Measurements from ENCODE around the gene OMP.
"Not testable (repeated sequence)": the region's sequence is repeated elsewhere in the genome, so short reads cannot be mapped to it uniquely, and the experiment has no call there.

Gene OMP

GRCh38 chr11:77093056-77093891 is 9.4 kb upstream of the OMP start:
- no peaks in the 10 kb centered on the region for H3K27me3 ChIP-seq (replicated peaks; ENCODE audit: control insufficient read depth, insufficient read depth, low read length, poor library complexity, severe bottlenecking)
- no peak overlapping the region for H3K4me3 ChIP-seq (ENCODE audit: insufficient read depth, low read depth, low read length, poor library complexity, severe bottlenecking)
- H3K27ac ChIP-seq (ENCODE audit: insufficient read depth, low read length, poor library complexity, severe bottlenecking) = no peak overlapping the region
- no peaks in the 10 kb centered on the region for H3K9me3 ChIP-seq (ENCODE audit: control insufficient read depth, low read length)
- no peaks in the 10 kb centered on the region for H3K4me1 ChIP-seq (ENCODE audit: control insufficient read depth, insufficient read depth, low read length, poor library complexity, severe bottlenecking)
- H3K36me3 ChIP-seq (ENCODE audit: control insufficient read depth, insufficient read depth, low read length) = no peaks in the 10 kb centered on the region
- DNase-seq = no peak

- no peak overlapping the region for H3K4me3 ChIP-seq (ENCODE audit: insufficient read depth, low read depth, low read length, poor library complexity, severe bottlenecking)
- H3K36me3 ChIP-seq (ENCODE audit: control insufficient read depth, insufficient read depth, low read length) = no peaks in the 10 kb centered on the region
- no peaks in the 10 kb centered on the region for H3K27me3 ChIP-seq (replicated peaks; ENCODE audit: control insufficient read depth, insufficient read depth, low read length, poor library complexity, severe bottlenecking)
- H3K4me1 ChIP-seq (ENCODE audit: control insufficient read depth, insufficient read depth, low read length, poor library complexity, severe bottlenecking) = no peaks in the 10 kb centered on the region
- no peak overlapping the region for H3K27ac ChIP-seq (ENCODE audit: insufficient read depth, low read length, poor library complexity, severe bottlenecking)
- no peak for DNase-seq
- no peaks in the 10 kb centered on the region for H3K9me3 ChIP-seq (ENCODE audit: control insufficient read depth, low read length)
Observed at GRCh38 chr11:77093987-77094840, 8.4 kb upstream of the OMP start.

DNA sequence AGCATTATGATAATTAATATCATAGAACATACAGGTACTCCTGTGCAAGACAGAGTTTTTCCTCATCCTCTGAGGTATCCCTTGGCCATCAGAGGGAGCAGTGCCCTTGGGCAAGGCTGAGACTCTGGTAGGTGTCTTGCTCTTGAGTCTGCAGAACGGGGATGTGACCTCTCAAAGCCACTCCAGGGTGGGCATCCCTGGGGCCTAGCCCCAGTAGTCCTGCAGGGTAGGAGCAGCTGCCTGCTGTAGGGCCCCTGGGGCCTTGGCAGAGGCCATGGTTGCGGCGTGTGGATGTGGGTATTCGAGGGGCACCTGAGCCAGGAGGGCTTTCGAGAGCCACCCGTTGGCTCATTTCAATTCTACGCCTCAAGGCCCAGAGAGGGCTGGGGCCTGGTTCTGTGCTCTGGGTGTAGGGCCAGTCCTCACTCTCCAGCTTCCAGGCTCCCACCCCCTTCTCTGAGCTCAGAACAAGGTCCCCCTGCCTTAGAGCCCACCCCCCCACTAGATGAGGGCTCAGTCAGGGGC is 7.7 kb upstream of the OMP start:
- H3K27me3 ChIP-seq (replicated peaks; ENCODE audit: control insufficient read depth, insufficient read depth, low read length, poor library complexity, severe bottlenecking) = no peaks in the 10 kb centered on the region
- no peak overlapping the region for H3K4me3 ChIP-seq (ENCODE audit: insufficient read depth, low read depth, low read length, poor library complexity, severe bottlenecking)
- H3K27ac ChIP-seq (ENCODE audit: insufficient read depth, low read length, poor library complexity, severe bottlenecking) = no peak overlapping the region
- no peaks in the 10 kb centered on the region for H3K4me1 ChIP-seq (ENCODE audit: control insufficient read depth, insufficient read depth, low read length, poor library complexity, severe bottlenecking)
- no peak for DNase-seq
- H3K9me3 ChIP-seq (ENCODE audit: control insufficient read depth, low read length) = no peaks in the 10 kb centered on the region
- H3K36me3 ChIP-seq (ENCODE audit: control insufficient read depth, insufficient read depth, low read length) = no peaks in the 10 kb centered on the region

- H3K9me3 ChIP-seq (ENCODE audit: control insufficient read depth, low read length) = no peaks in the 10 kb centered on the region
- no peaks in the 10 kb centered on the region for H3K36me3 ChIP-seq (ENCODE audit: control insufficient read depth, insufficient read depth, low read length)
- H3K4me1 ChIP-seq (ENCODE audit: control insufficient read depth, insufficient read depth, low read length, poor library complexity, severe bottlenecking) = no peaks in the 10 kb centered on the region
- no peak overlapping the region for H3K27ac ChIP-seq (ENCODE audit: insufficient read depth, low read length, poor library complexity, severe bottlenecking)
- DNase-seq = no peak
- H3K4me3 ChIP-seq (ENCODE audit: insufficient read depth, low read depth, low read length, poor library complexity, severe bottlenecking) = no peak overlapping the region
- no peaks in the 10 kb centered on the region for H3K27me3 ChIP-seq (replicated peaks; ENCODE audit: control insufficient read depth, insufficient read depth, low read length, poor library complexity, severe bottlenecking)
Observed at GRCh38 chr11:77095551-77096490, 6.8 kb upstream of the OMP start.

GRCh38 chr11:77096591-77097019 is 6.0 kb upstream of the OMP start:
- Histone ChIP-seq H3K36me3 (ENCODE audit: control insufficient read depth, insufficient read depth, low read length) (no peaks in the 10 kb centered on the region), H3K4me1 (ENCODE audit: control insufficient read depth, insufficient read depth, low read length, poor library complexity, severe bottlenecking) (no peaks in the 10 kb centered on the region), H3K27ac (ENCODE audit: insufficient read depth, low read length, poor library complexity, severe bottlenecking) (no peak overlapping the region), H3K9me3 (ENCODE audit: control insufficient read depth, low read length) (no peaks in the 10 kb centered on the region), H3K27me3 (replicated peaks; ENCODE audit: control insufficient read depth, insufficient read depth, low read length, poor library complexity, severe bottlenecking) (no peaks in the 10 kb centered on the region), H3K4me3 (ENCODE audit: insufficient read depth, low read depth, low read length, poor library complexity, severe bottlenecking) (no peak overlapping the region)
- no peak for DNase-seq

- not testable (repeated sequence) for H3K27ac ChIP-seq (ENCODE audit: insufficient read depth, low read length, poor library complexity, severe bottlenecking); H3K4me3 ChIP-seq (ENCODE audit: insufficient read depth, low read depth, low read length, poor library complexity, severe bottlenecking); H3K27me3 ChIP-seq (replicated peaks; ENCODE audit: control insufficient read depth, insufficient read depth, low read length, poor library complexity, severe bottlenecking); H3K9me3 ChIP-seq (ENCODE audit: control insufficient read depth, low read length); DNase-seq; H3K36me3 ChIP-seq (ENCODE audit: control insufficient read depth, insufficient read depth, low read length); H3K4me1 ChIP-seq (ENCODE audit: control insufficient read depth, insufficient read depth, low read length, poor library complexity, severe bottlenecking)
Observed at GRCh38 chr11:77097180-77097579, 5.5 kb upstream of the OMP start.

DNA sequence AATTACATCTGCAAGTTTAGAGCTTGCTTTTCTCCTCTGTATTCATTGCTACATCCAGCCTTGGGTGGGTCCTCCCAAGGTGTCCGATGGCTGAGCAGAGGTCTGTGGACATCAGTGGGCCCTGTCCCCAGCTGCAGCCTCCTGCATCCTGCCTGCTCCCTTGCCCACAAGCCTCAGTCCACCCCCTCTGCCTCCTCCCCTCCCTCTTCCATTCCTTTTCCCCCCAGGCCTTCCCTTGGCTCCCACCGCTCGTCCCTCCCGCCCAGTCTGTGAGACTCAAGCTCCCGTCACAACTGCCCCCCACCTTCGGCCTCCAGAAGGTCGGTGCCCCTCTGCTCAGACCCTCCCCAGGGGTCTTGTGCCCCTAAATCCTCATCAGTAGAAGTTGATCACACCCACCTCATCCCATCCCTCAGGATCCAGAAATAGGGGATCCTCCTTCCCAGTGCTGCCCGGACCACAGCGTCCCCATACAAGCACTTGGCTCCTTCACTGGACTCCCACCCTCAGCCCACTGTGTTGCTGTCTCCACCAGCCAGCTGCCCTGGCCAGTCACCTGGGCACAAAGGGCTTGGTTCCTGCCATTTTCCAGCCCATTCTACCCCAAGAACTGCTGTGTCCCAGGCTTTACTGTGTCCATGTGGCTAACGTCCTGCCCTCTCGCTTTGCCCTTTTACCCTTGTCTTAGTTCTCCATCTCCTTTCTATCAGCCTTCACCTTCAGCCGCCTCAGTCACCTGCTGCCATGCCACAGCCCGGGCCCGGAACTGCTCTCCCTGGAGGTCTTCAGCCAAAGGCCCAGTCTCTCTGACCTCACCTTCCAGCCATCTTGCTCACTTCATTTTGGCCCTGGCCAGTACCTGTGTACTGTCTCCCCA is 2.2 kb upstream of the OMP start:
- no peaks in the 10 kb centered on the region for H3K36me3 ChIP-seq (ENCODE audit: control insufficient read depth, insufficient read depth, low read length)
- no peak overlapping the region for H3K4me3 ChIP-seq (ENCODE audit: insufficient read depth, low read depth, low read length, poor library complexity, severe bottlenecking)
- H3K27ac ChIP-seq (ENCODE audit: insufficient read depth, low read length, poor library complexity, severe bottlenecking) = no peak overlapping the region
- H3K9me3 ChIP-seq (ENCODE audit: control insufficient read depth, low read length) = no peaks in the 10 kb centered on the region
- no peaks in the 10 kb centered on the region for H3K4me1 ChIP-seq (ENCODE audit: control insufficient read depth, insufficient read depth, low read length, poor library complexity, severe bottlenecking)
- DNase-seq = no peak
- no peaks in the 10 kb centered on the region for H3K27me3 ChIP-seq (replicated peaks; ENCODE audit: control insufficient read depth, insufficient read depth, low read length, poor library complexity, severe bottlenecking)

GRCh38 chr11:77101043-77101537 is 1.6 kb upstream of the OMP start:
- H3K27ac ChIP-seq (ENCODE audit: insufficient read depth, low read length, poor library complexity, severe bottlenecking) = no peak overlapping the region
- no peaks in the 10 kb centered on the region for H3K4me1 ChIP-seq (ENCODE audit: control insufficient read depth, insufficient read depth, low read length, poor library complexity, severe bottlenecking)
- no peak for DNase-seq
- no peaks in the 10 kb centered on the region for H3K36me3 ChIP-seq (ENCODE audit: control insufficient read depth, insufficient read depth, low read length)
- H3K9me3 ChIP-seq (ENCODE audit: control insufficient read depth, low read length) = no peaks in the 10 kb centered on the region
- H3K27me3 ChIP-seq (replicated peaks; ENCODE audit: control insufficient read depth, insufficient read depth, low read length, poor library complexity, severe bottlenecking) = no peaks in the 10 kb centered on the region
- no peak overlapping the region for H3K4me3 ChIP-seq (ENCODE audit: insufficient read depth, low read depth, low read length, poor library complexity, severe bottlenecking)

DNA sequence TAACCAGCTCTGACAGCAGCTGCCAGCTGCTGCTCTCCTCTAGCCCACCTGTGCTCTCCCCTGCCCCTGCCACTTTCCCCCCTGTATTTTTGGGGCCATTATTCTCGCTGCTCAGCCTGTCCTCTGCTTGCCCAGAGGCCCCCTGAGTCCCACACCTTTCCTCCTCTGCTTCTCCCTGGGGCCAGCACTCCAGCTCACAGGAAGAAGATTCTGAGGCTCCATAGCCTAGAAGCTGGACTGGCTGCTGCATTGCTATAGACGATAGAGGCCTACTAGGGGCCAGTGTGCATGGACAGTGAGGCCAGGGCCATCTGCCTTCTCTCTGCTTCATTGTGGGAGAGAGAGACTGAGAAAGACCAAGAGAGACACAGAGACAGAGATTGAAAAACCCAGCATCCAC is 679 bp downstream of the OMP start:
- Histone ChIP-seq H3K9me3 (ENCODE audit: control insufficient read depth, low read length) (no peaks in the 10 kb centered on the region), H3K27me3 (replicated peaks; ENCODE audit: control insufficient read depth, insufficient read depth, low read length, poor library complexity, severe bottlenecking) (no peaks in the 10 kb centered on the region), H3K36me3 (ENCODE audit: control insufficient read depth, insufficient read depth, low read length) (no peaks in the 10 kb centered on the region), H3K4me1 (ENCODE audit: control insufficient read depth, insufficient read depth, low read length, poor library complexity, severe bottlenecking) (no peaks in the 10 kb centered on the region), H3K4me3 (ENCODE audit: insufficient read depth, low read depth, low read length, poor library complexity, severe bottlenecking) (no peak overlapping the region), H3K27ac (ENCODE audit: insufficient read depth, low read length, poor library complexity, severe bottlenecking) (no peak overlapping the region)
- no peak for DNase-seq
